ENCODE measurements around the gene CCNE1. TPM values are rescaled to one million over a fixed set of nuclear protein-coding genes. Genes with fewer than 3 reads are reported as not detected.
"Not testable (repeated sequence)": the region's sequence is repeated elsewhere in the genome, so short reads cannot be mapped to it uniquely, and the experiment has no call there.

CCNE1 gene
- total RNA-seq, 1 donor from 2014 or later: 6.4 TPM

DNA sequence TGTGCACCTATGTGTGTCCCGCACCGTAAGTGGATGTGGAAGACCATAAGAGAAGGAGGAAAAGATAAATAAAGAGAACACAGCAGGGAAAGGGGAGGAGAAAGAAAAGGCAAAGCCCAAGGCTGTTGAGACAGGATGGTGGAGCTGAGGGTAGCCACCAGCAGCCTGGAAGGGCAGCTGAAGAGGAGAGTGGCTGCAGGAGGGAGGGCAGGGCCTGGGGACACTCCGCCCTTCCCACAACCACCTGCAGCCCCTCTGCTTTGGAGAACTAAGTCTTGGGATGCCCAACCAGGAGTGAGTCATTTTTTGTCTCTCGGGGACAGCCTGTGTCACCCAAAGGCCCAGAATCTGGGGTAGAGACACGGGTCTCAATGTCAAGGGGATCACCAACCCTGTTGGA, 26.4 kb upstream of the CCNE1 start:
- H3K27me3 Mint-ChIP-seq (ENCODE audit: unreplicated experiment): peaks cover 9% of the 10 kb centered on the region
- H3K27ac Mint-ChIP-seq (ENCODE audit: unreplicated experiment): no peak overlapping the region
- H3K4me3 Mint-ChIP-seq (ENCODE audit: unreplicated experiment): no peak overlapping the region
- no peak for DNase-seq
- H3K36me3 Mint-ChIP-seq (ENCODE audit: unreplicated experiment): no peaks in the 10 kb centered on the region
- peaks cover 1% of the 10 kb centered on the region for H3K9me3 Mint-ChIP-seq (ENCODE audit: unreplicated experiment)
- TF ChIP-seq, protein P1, sequence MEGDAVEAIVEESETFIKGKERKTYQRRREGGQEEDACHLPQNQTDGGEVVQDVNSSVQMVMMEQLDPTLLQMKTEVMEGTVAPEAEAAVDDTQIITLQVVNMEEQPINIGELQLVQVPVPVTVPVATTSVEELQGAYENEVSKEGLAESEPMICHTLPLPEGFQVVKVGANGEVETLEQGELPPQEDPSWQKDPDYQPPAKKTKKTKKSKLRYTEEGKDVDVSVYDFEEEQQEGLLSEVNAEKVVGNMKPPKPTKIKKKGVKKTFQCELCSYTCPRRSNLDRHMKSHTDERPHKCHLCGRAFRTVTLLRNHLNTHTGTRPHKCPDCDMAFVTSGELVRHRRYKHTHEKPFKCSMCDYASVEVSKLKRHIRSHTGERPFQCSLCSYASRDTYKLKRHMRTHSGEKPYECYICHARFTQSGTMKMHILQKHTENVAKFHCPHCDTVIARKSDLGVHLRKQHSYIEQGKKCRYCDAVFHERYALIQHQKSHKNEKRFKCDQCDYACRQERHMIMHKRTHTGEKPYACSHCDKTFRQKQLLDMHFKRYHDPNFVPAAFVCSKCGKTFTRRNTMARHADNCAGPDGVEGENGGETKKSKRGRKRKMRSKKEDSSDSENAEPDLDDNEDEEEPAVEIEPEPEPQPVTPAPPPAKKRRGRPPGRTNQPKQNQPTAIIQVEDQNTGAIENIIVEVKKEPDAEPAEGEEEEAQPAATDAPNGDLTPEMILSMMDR (IDR thresholded peaks at IDR 0.05; ENCODE audit: partially characterized antibody, unreplicated experiment): no peak
- peaks cover 3% of the 10 kb centered on the region for H3K4me1 Mint-ChIP-seq (ENCODE audit: low read depth, unreplicated experiment)

DNA sequence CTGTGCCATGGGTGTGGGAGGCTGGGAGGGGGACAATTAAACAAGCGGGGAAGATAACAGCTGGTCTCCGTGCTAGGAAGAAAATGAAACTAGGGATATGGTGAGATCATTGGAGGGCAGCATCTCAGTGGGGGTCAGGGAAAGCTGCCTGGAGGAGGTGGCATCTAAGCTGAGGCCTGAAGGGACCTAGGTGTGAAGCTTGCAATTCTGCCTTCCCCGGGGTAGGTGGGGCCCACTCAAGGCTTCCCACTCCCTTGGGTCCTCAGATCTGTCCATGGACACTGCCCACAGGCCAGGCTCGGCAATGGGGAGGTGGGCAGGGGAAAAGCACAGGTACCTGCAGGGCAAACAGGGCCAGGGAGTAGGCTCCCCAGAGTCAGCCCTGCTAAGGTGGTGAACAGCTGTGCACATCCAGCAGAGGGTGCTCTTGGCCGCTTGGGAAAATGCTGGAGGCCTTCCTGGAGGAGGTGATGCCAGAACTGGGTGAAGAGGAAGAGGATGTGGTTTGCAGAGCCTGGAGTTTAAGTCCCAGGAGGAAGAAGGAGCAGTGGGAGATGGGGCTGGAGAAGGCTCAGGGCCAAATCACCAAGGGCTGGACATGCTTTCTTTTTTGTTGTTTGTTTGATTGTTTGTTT, 25.7 kb upstream of the CCNE1 start:
- H3K27ac Mint-ChIP-seq (ENCODE audit: unreplicated experiment): no peak overlapping the region
- H3K27me3 Mint-ChIP-seq (ENCODE audit: unreplicated experiment): peaks cover 9% of the 10 kb centered on the region

DNA sequence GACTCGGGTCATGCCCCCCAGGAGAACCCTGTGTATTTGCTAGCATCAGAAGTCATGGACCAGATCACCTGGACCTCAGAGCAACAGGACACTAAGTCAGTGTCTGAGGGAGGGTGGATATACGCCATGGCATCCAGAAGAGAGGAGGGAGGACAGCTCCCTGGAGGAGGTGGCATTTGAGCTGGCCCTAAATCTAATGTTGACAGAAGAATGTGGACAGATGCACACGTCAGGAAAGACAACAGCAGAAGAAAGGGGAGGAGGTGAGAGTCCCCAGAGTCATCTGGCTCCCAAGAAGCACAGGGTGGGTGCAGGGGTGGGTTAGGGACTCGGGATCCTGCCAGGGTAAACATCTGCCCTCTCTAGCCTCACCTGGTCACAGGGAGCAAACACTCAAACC, 24.5 kb upstream of the CCNE1 start:
- DNase-seq: no peak
- H3K4me1 Mint-ChIP-seq (ENCODE audit: low read depth, unreplicated experiment): peaks cover 3% of the 10 kb centered on the region
- peaks cover 1% of the 10 kb centered on the region for H3K9me3 Mint-ChIP-seq (ENCODE audit: unreplicated experiment)
- H3K27me3 Mint-ChIP-seq (ENCODE audit: unreplicated experiment): peaks cover 6% of the 10 kb centered on the region
- H3K36me3 Mint-ChIP-seq (ENCODE audit: unreplicated experiment): no peaks in the 10 kb centered on the region
- TF ChIP-seq, protein P1 (IDR thresholded peaks at IDR 0.05; ENCODE audit: partially characterized antibody, unreplicated experiment): no peak
- no peak overlapping the region for H3K27ac Mint-ChIP-seq (ENCODE audit: unreplicated experiment)
- H3K4me3 Mint-ChIP-seq (ENCODE audit: unreplicated experiment): no peak overlapping the region

More for the DNA sequence above, 25.7 kb upstream of the CCNE1 start:
- H3K9me3 Mint-ChIP-seq (ENCODE audit: unreplicated experiment): peaks cover 1% of the 10 kb centered on the region
- DNase-seq: no peak
- no peaks in the 10 kb centered on the region for H3K36me3 Mint-ChIP-seq (ENCODE audit: unreplicated experiment)
- H3K4me3 Mint-ChIP-seq (ENCODE audit: unreplicated experiment): no peak overlapping the region
- TF ChIP-seq, protein P1 (IDR thresholded peaks at IDR 0.05; ENCODE audit: partially characterized antibody, unreplicated experiment): no peak
- H3K4me1 Mint-ChIP-seq (ENCODE audit: low read depth, unreplicated experiment): peaks cover 3% of the 10 kb centered on the region

DNA sequence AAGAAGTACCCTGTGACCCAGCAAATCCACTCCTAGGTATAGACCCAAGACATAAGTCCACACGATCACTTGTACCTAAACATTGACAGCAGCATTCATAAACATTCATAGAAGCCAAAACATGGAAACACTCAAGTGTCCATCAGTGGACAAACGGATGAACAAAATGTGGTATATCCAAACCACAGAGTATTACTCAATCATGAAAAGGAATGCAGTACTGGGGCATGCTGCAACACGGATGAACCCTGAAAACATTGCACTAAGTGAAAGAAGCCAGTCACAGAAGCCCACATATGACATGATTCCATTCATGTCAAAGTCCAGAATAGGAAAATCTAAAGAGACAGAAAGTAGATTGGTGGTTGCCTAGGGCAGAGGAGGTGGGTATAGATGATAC, 22.8 kb upstream of the CCNE1 start:
- H3K4me3 Mint-ChIP-seq (ENCODE audit: unreplicated experiment): no peak overlapping the region
- peaks cover 3% of the 10 kb centered on the region for H3K4me1 Mint-ChIP-seq (ENCODE audit: low read depth, unreplicated experiment)
- H3K27me3 Mint-ChIP-seq (ENCODE audit: unreplicated experiment): peaks cover 4% of the 10 kb centered on the region
- H3K27ac Mint-ChIP-seq (ENCODE audit: unreplicated experiment): no peak overlapping the region
- peaks cover 4% of the 10 kb centered on the region for H3K36me3 Mint-ChIP-seq (ENCODE audit: unreplicated experiment)
- peaks cover 1% of the 10 kb centered on the region for H3K9me3 Mint-ChIP-seq (ENCODE audit: unreplicated experiment)
- TF ChIP-seq, protein P1 (IDR thresholded peaks at IDR 0.05; ENCODE audit: partially characterized antibody, unreplicated experiment): no peak
- DNase-seq: no peak

DNA sequence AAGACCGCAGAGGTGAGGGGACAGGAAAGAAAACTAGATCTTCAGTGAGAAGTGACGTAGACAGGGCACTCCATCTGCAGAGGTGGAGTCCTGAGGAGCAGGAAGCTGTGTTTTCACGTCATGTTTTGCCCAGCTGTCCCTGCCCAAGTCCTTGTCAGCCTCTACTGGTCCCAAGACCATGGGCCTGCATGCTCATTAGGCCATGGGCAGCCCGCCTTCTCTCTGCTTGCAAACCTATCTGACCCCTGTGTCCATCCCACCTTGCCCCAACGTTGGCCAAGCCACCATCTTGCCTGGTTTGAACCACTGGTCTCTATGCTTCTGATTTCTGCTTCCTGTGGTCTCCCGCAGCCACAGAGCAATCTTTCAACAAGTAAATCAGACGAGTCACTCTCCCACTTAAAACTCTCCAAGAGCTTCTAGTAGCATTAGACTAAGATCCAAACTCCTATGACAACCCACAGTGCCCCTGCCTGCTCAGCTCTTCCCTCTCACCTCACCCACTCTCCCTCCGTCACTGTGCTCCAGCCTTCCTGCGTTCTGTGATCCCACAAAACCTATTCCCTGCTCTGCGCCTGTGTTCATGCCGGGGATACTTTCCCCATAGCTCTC, 18.6 kb upstream of the CCNE1 start:
- Mint-ChIP-seq H3K9me3 (ENCODE audit: unreplicated experiment) (no peaks in the 10 kb centered on the region), H3K27ac (ENCODE audit: unreplicated experiment) (no peak overlapping the region), H3K4me1 (ENCODE audit: low read depth, unreplicated experiment) (peaks cover 4% of the 10 kb centered on the region), H3K36me3 (ENCODE audit: unreplicated experiment) (peaks cover 4% of the 10 kb centered on the region), H3K4me3 (ENCODE audit: unreplicated experiment) (no peak overlapping the region), H3K27me3 (ENCODE audit: unreplicated experiment) (peaks cover 9% of the 10 kb centered on the region)
- DNase-seq: no peak
- TF ChIP-seq, protein P1 (IDR thresholded peaks at IDR 0.05; ENCODE audit: partially characterized antibody, unreplicated experiment): no peak

DNA sequence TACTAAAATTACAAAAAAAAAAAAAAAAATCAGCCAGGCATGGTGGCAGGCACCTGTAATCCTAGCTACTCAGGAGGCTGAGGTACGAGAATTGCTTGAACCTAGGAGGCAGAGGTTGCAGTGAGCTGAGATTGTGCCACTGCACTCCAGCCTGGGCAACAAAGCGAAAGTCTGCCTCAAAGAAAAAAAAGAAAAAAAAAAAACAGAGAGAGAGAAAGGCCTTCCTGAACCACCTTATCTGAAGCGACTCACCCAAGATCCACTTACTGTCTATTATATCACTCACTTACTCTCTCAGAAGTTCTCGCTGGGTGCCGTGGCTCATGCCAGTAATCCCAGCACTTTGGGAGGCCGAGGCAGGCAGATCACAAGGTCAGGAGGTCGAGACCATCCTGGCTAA, 17.3 kb upstream of the CCNE1 start:
- peaks cover 13% of the 10 kb centered on the region for H3K27me3 Mint-ChIP-seq (ENCODE audit: unreplicated experiment)
- not testable (repeated sequence) for DNase-seq; H3K27ac Mint-ChIP-seq (ENCODE audit: unreplicated experiment); H3K4me3 Mint-ChIP-seq (ENCODE audit: unreplicated experiment); H3K36me3 Mint-ChIP-seq (ENCODE audit: unreplicated experiment); H3K4me1 Mint-ChIP-seq (ENCODE audit: low read depth, unreplicated experiment); H3K9me3 Mint-ChIP-seq (ENCODE audit: unreplicated experiment)

All from glutamatergic neuron (in vitro differentiated cells).